ENCODE results near the gene DMBT1. TPM values are rescaled to one million over a fixed set of nuclear protein-coding genes. Genes with fewer than 3 reads are reported as not detected.

The DMBT1 gene
- total and polyA plus RNA-seq, 10 of the 15 experiments (the other 5 are each of a cell fraction or from before 2014, with no cell fraction given) = under 0.01 to 0.13 (median 0.03) TPM; not detected in 5

GRCh38 chr10:122673269-122673668 lies 112.7 kb downstream of the DMBT1 start (continued):
- no peak for TF ChIP-seq CUX1 (IDR thresholded peaks at IDR 0.05; ENCODE audit: insufficient replicate concordance, low read depth, low read length)
- TF ChIP-seq, protein P1, sequence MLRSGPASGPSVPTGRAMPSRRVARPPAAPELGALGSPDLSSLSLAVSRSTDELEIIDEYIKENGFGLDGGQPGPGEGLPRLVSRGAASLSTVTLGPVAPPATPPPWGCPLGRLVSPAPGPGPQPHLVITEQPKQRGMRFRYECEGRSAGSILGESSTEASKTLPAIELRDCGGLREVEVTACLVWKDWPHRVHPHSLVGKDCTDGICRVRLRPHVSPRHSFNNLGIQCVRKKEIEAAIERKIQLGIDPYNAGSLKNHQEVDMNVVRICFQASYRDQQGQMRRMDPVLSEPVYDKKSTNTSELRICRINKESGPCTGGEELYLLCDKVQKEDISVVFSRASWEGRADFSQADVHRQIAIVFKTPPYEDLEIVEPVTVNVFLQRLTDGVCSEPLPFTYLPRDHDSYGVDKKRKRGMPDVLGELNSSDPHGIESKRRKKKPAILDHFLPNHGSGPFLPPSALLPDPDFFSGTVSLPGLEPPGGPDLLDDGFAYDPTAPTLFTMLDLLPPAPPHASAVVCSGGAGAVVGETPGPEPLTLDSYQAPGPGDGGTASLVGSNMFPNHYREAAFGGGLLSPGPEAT (IDR thresholded peaks at IDR 0.05; ENCODE audit: low read depth) = no peak
- TF ChIP-seq MYB (IDR thresholded peaks at IDR 0.05; ENCODE audit: borderline replicate concordance, low read depth, low read length) = no peak
- TF ChIP-seq BMI1 (IDR thresholded peaks at IDR 0.05; ENCODE audit: borderline replicate concordance) = no peak

- no TSS peak for BruUV-seq (replicated peaks)
- FAIRE-seq (no peak), DNase-seq (ENCODE audit: low read depth, low spot score) (no peak), ATAC-seq (no peak)
- ChIA-PET SMC1A (ENCODE audit: uncharacterized antibody, unreplicated experiment) (no interaction called here), POLR2A (no interaction called here), RAD21 (ENCODE audit: unreplicated experiment) (no interaction called here), CTCF (interaction anchor here (0.7 kb wide), 1 partner anchor 25 kb away, joined by 3 read pairs; no protein-coding TSS in a partner anchor)
- H4K20me1 ChIP-seq (ENCODE audit: control insufficient read depth, insufficient read depth) = no peaks in the 10 kb centered on the region
- H3K9ac ChIP-seq (ENCODE audit: control insufficient read depth, insufficient read depth, low read length) = no peak overlapping the region
- H3K4me3 ChIP-seq = no peak overlapping the region
- H3K4me1 ChIP-seq (ENCODE audit: control insufficient read depth, insufficient read depth, low read length) = no peaks in the 10 kb centered on the region
- H3K27me3 ChIP-seq (replicated peaks in 1 of 2; ENCODE audit: control insufficient read depth in 2 of 2, insufficient read depth in 2 of 2, low read length in 1 of 2) = peaks cover 0 to 2% of the 10 kb centered on the region in 2 experiments; a peak in 1 of 4 replicates
- in situ Hi-C loops (cut with MboI) = no loop called here
- no peak overlapping the region for H3K27ac ChIP-seq (ENCODE audit: control insufficient read depth, insufficient read depth)
- no peak overlapping the region for H2AFZ ChIP-seq (ENCODE audit: control insufficient read depth, low read depth, low read length)
- no peaks in the 10 kb centered on the region for H3K9me3 ChIP-seq (replicated peaks; ENCODE audit: control insufficient read depth, insufficient read depth, low read length)
- H3K79me2 ChIP-seq (ENCODE audit: control insufficient read depth, insufficient read depth, low read length) = no peaks in the 10 kb centered on the region
- H3K36me3 ChIP-seq (ENCODE audit: control insufficient read depth in 2 of 2, insufficient read depth in 2 of 2, low read length in 1 of 2) = no peaks in the 10 kb centered on the region
- 47% methylated on average over 5 of the region's 5 CpGs for WGBS (ENCODE audit: insufficient coverage, insufficient replicate concordance, low lambda C conversion rate, missing lambda C conversion rate)
- intact Hi-C loops (cut with micrococcal nuclease; ENCODE audit: unreplicated experiment) = no loop called here
- no peak overlapping the region for H3K4me2 ChIP-seq (ENCODE audit: control insufficient read depth, insufficient read depth)
- TF ChIP-seq TBL1XR1 (IDR thresholded peaks at IDR 0.05; ENCODE audit: low read depth, low read length) (no peak), MAX (IDR thresholded peaks at IDR 0.05; ENCODE audit: low read depth, low read length) (no peak), SIN3A (IDR thresholded peaks at IDR 0.05; ENCODE audit: low read depth, low read length) (no peak), SP1 (IDR thresholded peaks at IDR 0.05; ENCODE audit: low read depth, low read length) (no peak), NFYB (IDR thresholded peaks at IDR 0.05; ENCODE audit: insufficient read depth, low read depth, low read length) (no peak), YBX1 (IDR thresholded peaks at IDR 0.05) (no peak), STAT3 (IDR thresholded peaks at IDR 0.05; ENCODE audit: low read depth, low read length) (no peak)
- TF ChIP-seq, protein P2, sequence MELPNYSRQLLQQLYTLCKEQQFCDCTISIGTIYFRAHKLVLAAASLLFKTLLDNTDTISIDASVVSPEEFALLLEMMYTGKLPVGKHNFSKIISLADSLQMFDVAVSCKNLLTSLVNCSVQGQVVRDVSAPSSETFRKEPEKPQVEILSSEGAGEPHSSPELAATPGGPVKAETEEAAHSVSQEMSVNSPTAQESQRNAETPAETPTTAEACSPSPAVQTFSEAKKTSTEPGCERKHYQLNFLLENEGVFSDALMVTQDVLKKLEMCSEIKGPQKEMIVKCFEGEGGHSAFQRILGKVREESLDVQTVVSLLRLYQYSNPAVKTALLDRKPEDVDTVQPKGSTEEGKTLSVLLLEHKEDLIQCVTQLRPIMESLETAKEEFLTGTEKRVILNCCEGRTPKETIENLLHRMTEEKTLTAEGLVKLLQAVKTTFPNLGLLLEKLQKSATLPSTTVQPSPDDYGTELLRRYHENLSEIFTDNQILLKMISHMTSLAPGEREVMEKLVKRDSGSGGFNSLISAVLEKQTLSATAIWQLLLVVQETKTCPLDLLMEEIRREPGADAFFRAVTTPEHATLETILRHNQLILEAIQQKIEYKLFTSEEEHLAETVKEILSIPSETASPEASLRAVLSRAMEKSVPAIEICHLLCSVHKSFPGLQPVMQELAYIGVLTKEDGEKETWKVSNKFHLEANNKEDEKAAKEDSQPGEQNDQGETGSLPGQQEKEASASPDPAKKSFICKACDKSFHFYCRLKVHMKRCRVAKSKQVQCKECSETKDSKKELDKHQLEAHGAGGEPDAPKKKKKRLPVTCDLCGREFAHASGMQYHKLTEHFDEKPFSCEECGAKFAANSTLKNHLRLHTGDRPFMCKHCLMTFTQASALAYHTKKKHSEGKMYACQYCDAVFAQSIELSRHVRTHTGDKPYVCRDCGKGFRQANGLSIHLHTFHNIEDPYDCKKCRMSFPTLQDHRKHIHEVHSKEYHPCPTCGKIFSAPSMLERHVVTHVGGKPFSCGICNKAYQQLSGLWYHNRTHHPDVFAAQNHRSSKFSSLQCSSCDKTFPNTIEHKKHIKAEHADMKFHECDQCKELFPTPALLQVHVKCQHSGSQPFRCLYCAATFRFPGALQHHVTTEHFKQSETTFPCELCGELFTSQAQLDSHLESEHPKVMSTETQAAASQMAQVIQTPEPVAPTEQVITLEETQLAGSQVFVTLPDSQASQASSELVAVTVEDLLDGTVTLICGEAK (IDR thresholded peaks at IDR 0.05; ENCODE audit: borderline replicate concordance) = no peak
Measured at GRCh38 chr10:122673731-122674130, 113.2 kb downstream of the DMBT1 start.

Data from GM12878 (cell line).